CD4-positive, alpha-beta T cell treated with Interleukin-15 for 4 hours (primary cell): ENCODE results near the gene IGF2BP2.

Source experiments
- DNase-seq: peaks from one replicate; pipeline ENCODE4 v3.0.0-alpha.2; 2020; ENCODE audit warnings: low spot score

The IGF2BP2 gene

GRCh38 chr3:185764980-185765370, 59.9 kb downstream of the IGF2BP2 start:
- DNase-seq = no peak

GRCh38 chr3:185764163-185764979, 60.5 kb downstream of the IGF2BP2 start:
- no peak for DNase-seq

- no peak for DNase-seq
Observed at GRCh38 chr3:185763347-185764005, 61.4 kb downstream of the IGF2BP2 start.

- no peak for DNase-seq
Observed at GRCh38 chr3:185760550-185760949, 64.3 kb downstream of the IGF2BP2 start.

- DNase-seq = no peak
Observed at GRCh38 chr3:185760088-185760487, 64.8 kb downstream of the IGF2BP2 start.

GRCh38 chr3:185759512-185759911, 65.3 kb downstream of the IGF2BP2 start:
- no peak for DNase-seq

GRCh38 chr3:185758912-185759311, 65.9 kb downstream of the IGF2BP2 start:
- no peak for DNase-seq

- no peak for DNase-seq
Observed at GRCh38 chr3:185757176-185757575, 67.7 kb downstream of the IGF2BP2 start.

- DNase-seq = no peak
Observed at GRCh38 chr3:185756477-185756876, 68.4 kb downstream of the IGF2BP2 start.

- no peak for DNase-seq
Observed at GRCh38 chr3:185754920-185755319, 69.9 kb downstream of the IGF2BP2 start.

GRCh38 chr3:185753354-185753753, 71.5 kb downstream of the IGF2BP2 start:
- DNase-seq = no peak

GRCh38 chr3:185750702-185751101, 74.1 kb downstream of the IGF2BP2 start:
- DNase-seq = no peak

GRCh38 chr3:185750015-185750414, 74.8 kb downstream of the IGF2BP2 start:
- DNase-seq = no peak

- DNase-seq = no peak
Observed at GRCh38 chr3:185746470-185746869, 78.4 kb downstream of the IGF2BP2 start.

- DNase-seq = no peak
Observed at GRCh38 chr3:185744997-185745843, 79.6 kb downstream of the IGF2BP2 start.

- DNase-seq = no peak
Observed at GRCh38 chr3:185741586-185741985, 83.3 kb downstream of the IGF2BP2 start.

GRCh38 chr3:185740133-185740532, 84.7 kb downstream of the IGF2BP2 start:
- no peak for DNase-seq

GRCh38 chr3:185739264-185739701, 85.6 kb downstream of the IGF2BP2 start:
- no peak for DNase-seq

- no peak for DNase-seq
Observed at GRCh38 chr3:185737740-185738680, 86.8 kb downstream of the IGF2BP2 start.

- DNase-seq = no peak
Observed at GRCh38 chr3:185737020-185737419, 87.8 kb downstream of the IGF2BP2 start.

- DNase-seq = no peak
Observed at GRCh38 chr3:185734725-185735096, 90.1 kb downstream of the IGF2BP2 start.
